GM12801 (cell line): ENCODE results near the gene FAS.

Source experiments
- CTCF ChIP-seq: IDR thresholded peaks from one replicate; pipeline ENCODE4 v1.5.1; 2011; ENCODE audit warnings: control low read depth; ENCODE audit not compliant: insufficient read length; ENCODE audit errors: extremely low read depth

FAS gene

DNA sequence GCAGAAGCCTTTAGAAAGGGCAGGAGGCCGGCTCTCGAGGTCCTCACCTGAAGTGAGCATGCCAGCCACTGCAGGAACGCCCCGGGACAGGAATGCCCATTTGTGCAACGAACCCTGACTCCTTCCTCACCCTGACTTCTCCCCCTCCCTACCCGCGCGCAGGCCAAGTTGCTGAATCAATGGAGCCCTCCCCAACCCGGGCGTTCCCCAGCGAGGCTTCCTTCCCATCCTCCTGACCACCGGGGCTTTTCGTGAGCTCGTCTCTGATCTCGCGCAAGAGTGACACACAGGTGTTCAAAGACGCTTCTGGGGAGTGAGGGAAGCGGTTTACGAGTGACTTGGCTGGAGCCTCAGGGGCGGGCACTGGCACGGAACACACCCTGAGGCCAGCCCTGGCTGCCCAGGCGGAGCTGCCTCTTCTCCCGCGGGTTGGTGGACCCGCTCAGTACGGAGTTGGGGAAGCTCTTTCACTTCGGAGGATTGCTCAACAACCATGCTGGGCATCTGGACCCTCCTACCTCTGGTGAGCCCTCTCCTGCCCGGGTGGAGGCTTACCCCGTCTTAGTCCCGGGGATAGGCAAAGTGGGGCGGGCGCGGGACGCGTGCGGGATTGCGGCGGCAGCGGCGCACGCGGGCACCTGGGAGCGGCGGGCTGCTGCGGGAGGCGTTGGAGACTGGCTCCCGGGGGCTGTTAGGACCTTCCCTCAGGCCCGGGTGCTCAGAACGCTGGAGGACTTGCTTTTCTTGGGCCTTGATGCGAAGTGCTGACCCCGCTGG lies at the start of gene FAS:
FAS (plus strand) TSS at position 415 of the 777 bp plus-strand sequence; CDS start at position 494, 79 bp downstream.
- TF ChIP-seq CTCF = no peak

GRCh38 chr10:88941026-88941425 lies 49.6 kb upstream of the FAS start:
- no peak for TF ChIP-seq CTCF

GRCh38 chr10:88943778-88944177 lies 46.8 kb upstream of the FAS start:
- no peak for TF ChIP-seq CTCF

DNA sequence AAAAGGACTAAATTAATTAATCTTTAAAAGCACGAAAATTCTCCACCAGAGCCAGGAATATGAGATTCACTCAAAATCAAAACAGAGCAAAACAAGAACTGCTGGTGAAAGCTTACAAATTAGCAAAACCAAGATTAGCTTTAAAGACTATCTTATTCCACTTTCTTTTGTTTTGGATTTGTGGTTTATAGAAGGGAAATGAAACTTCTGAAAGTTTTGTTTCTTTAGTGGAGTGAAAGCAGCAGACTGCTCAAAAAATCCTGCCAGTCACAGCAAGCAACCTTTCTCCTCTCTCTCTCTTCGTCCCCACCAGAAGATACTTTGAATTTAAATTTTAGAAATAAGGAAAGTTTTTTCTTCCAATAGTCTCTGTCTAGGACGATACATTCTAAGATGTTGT lies 45.8 kb upstream of the FAS start:
- TF ChIP-seq CTCF = no peak

- TF ChIP-seq CTCF = no peak
Observed at GRCh38 chr10:88946200-88946599, 44.4 kb upstream of the FAS start.

DNA sequence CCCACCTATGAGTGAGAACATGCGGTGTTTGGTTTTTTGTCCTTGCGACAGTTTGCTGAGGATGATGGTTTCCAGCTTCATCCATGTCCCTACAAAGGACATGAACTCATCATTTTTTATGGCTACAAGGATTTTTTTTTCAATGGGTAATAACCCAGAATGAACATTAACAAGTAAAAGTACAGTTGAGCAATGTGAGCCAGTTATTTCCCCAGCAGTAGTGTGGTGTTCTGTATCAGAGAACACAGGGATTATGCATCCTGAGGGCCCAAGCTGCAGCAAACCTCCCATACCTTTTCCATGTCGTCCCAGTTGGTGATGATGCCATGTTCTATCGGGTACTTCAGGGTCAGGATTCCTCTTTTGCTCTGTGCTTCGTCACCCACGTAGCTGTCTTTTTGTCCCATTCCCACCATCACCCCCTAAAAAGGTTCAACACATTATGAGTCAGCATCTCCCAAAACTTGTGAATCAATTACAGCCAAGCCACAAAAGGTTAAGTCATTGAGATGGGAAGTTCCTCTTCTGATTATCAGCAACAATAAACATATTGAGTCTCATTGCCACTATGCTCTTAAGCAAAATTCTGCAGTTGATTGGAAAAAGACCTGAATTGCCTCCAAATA lies 43.5 kb upstream of the FAS start:
- no peak for TF ChIP-seq CTCF

DNA sequence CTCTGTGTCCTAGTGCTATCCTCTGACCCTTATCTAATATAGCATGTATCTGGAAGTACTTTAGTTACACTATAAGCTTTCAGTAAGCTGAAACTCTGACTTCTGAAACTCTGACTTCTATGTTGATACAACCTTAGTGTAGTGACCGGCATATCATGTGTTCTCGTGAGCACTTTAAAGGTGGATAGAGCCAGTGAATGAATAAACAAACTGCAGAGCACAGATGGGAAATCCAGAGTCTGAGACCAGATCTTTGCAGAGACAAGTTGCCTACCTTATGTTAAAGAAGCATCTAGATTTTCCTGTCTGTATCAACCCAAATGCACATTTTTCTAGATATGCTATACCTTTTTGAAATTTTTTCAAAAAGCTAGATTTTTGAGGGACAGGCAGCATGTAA lies 41.5 kb upstream of the FAS start:
- no peak for TF ChIP-seq CTCF
